Measurements from ENCODE around the gene DYNC1I2.

- TF ChIP-seq CTCF (conservative IDR thresholded peaks at IDR 0.05; ENCODE audit: low read depth, low read length) = no peak
- TF ChIP-seq EZH2 (IDR thresholded peaks at IDR 0.05; ENCODE audit: borderline replicate concordance, low read depth, low read length, poor library complexity, severe bottlenecking) = no peak
These were observed 85.1 kb downstream of the DYNC1I2 start for GRCh38 chr2:171772373-171772772.

Measured in A673 (cell line).